WI38 (cell line): Measurements from ENCODE around the gene CDC42EP5.

Experiments used
- H3K4me3 ChIP-seq: 2 replicates; pipeline ENCODE4 v1.5.1; 2011; ENCODE audit warnings: low read depth, mild to moderate bottlenecking, control low read depth, low read length
- CTCF ChIP-seq: IDR thresholded peaks from 2 replicates; pipeline ENCODE4 v1.5.1; 2012; ENCODE audit warnings: low read depth, mild to moderate bottlenecking, control low read depth, low read length

CDC42EP5 gene

GRCh38 chr19:54416695-54417491 is 56.2 kb downstream of the CDC42EP5 start:
- no peak for TF ChIP-seq CTCF
- no peak overlapping the region for H3K4me3 ChIP-seq

- H3K4me3 ChIP-seq = no peak overlapping the region
- TF ChIP-seq CTCF = no peak
Observed at GRCh38 chr19:54415901-54416673, 57.0 kb downstream of the CDC42EP5 start.

- TF ChIP-seq CTCF = no peak
- H3K4me3 ChIP-seq = no peak within 1 kb of the TSS
Observed at GRCh38 chr19:54415208-54415900, 57.7 kb downstream of the CDC42EP5 start, which contains the start of gene TTYH1. Gene TTYH1, plus strand, starts transcription at chr19:54415464. Its CDS starts 89 bp downstream, at chr19:54415553.
